Motor neuron (in vitro differentiated cells): ENCODE data around the gene TPST2. TPM values are rescaled to one million over a fixed set of nuclear protein-coding genes. Genes with fewer than 3 reads are reported as not detected.
A peak's percentile ranks its signal among the peaks of the same experiment; 100 is the strongest.

ENCODE experiments used
- ATAC-seq, 8 experiments: fragments of 200-7000 bp; cut with Tn5 transposase; replicated peaks in 6 of 8; 2 replicates each; pipeline ENCODE4 v1.8.0; 2021; ENCODE audit warnings: mild to moderate bottlenecking in 8 of 8, moderate library complexity in 8 of 8
- H3K27ac ChIP-seq, 2 donors: fragments of 250-450 bp; sonication (Bioruptor Pico); 2 replicates each; pipeline ENCODE4 v1.9.0; 2021; ENCODE audit warnings: antibody characterized with exemption in 2 of 2, mild to moderate bottlenecking in 2 of 2, moderate library complexity in 1 of 2
- H3K4me1 ChIP-seq, 2 donors: fragments of 250-450 bp; sonication (Bioruptor Pico); replicated peaks in 1 of 2; 2 replicates each; pipeline ENCODE4 v1.6.1; 2021; ENCODE audit warnings: antibody characterized with exemption in 2 of 2, mild to moderate bottlenecking in 2 of 2, moderate library complexity in 1 of 2
- H3K4me3 ChIP-seq, 5 donors: fragments of 250-450 bp; sonication (Bioruptor Pico); 2 replicates each; pipeline ENCODE4 v1.9.0; 2021; ENCODE audit warnings: antibody characterized with exemption in 5 of 5, mild to moderate bottlenecking in 5 of 5, moderate library complexity in 4 of 5
- WGBS, 10 experiments: fragments of 450-650 bp; shearing (Covaris generic); methylation state at CpG; one replicate each; pipeline ENCODE4 v1.0.0; 2022; 5-methylcytosine and 5-hydroxymethylcytosine counted together
- in situ Hi-C, 9 experiments: fragments of 400-800 bp; cut with MboI; loops; one replicate each; pipeline ENCODE4 v1.15.0; 2021; ENCODE audit warnings: low sequenced_read_pairs in 9 of 9, low pct_unique_long_range_greater_than_20kb in 2 of 9; ENCODE audit not compliant: unreplicated experiment in 9 of 9
- total RNA-seq, 8 experiments: library from RNA; unstranded; fragments of 300-600 nt; gene quantifications; 2 replicates each; pipeline versions ENCODE4 v1.2.3 to v1.2.4, GENCODE V29; 2022

Gene TPST2
- total RNA-seq, 8 experiments from 2014 or later, result 7.9 to 24.1 (median 9.5) TPM

DNA sequence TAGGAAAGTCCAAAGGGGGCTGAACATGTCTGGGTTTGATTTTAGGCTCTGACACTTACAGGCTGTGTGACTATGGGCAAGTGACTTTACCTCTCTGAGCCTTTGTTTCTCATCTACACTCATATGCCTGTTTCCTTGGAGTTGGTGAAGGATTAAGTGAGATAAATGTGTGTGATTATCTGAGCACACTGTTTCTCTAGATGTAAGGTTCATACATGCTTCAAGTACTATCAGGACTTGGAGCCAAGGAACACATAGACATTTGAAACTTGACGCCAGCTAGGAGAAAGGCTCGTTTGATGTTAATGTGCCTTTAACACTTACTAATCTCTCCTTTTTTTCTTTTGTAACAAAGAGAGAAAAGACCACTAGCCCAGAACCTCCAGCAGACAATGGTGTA is 18.2 kb upstream of the TPST2 start:
- in situ Hi-C loops, result loop anchor here in 1 of 9 experiments (25.0 kb wide), 1 partner anchor 221 kb away; no protein-coding TSS in a partner anchor
- WGBS, 10 experiments, result 0 to 57% (median 31%) methylated on average over 2 of the region's 2 CpGs; no CpG with 5 or more reads in 3 of the 10 experiments
- no peak for ATAC-seq
- H3K4me3 ChIP-seq, result no peak overlapping the region
- no peaks in the 10 kb centered on the region for H3K4me1 ChIP-seq
- H3K27ac ChIP-seq, result no peak overlapping the region

DNA sequence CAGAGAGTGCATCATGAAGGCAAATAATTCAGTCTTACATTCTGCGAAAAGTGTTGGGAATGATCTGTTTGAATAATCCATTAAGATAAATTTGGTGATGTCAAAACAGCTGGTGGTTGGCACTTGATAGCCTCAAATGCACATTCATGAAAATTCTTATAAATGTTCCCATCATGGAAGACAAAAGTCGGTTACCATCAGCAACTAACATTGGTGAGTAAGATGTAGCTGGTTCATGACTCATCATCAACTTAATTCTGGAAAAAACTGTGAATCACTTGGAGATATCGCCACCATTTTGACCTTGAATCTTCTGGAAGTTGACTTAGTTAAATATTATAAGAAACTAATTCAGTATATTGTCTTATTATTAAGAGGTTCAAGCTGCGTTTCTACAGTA is 16.7 kb upstream of the TPST2 start:
- Histone ChIP-seq H3K4me1 (no peaks in the 10 kb centered on the region), H3K27ac (no peak overlapping the region), H3K4me3 (no peak overlapping the region)
- no peak for ATAC-seq
- in situ Hi-C loops, result loop anchor here in 1 of 9 experiments (25.0 kb wide), 1 partner anchor 219 kb away; no protein-coding TSS in a partner anchor
- 21 to 100% (median 83%) methylated on average over 1 to 4 of the region's 4 CpGs for WGBS, 10 experiments

DNA sequence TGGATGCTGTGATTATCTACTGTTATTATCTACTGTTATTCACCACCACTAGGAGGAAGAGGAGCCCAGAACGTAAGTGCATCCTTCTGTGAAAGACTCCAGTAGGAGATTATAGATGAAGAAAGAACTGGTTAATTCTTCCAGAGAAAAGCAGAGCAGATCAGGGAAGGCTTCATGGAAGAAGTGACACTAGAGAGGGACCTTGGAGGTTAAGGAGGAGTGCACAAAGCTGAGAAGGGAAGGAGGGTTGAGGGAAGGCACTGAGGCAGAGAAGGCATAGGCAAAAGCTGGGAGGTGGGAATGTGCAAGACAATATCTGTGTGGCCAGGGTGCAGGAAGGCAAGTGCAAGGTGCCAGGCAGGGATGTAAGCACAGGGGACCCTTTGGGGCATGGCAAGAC is 14.4 kb upstream of the TPST2 start:
- Histone ChIP-seq H3K4me1 (no peaks in the 10 kb centered on the region), H3K27ac (no peak overlapping the region), H3K4me3 (no peak overlapping the region)
- in situ Hi-C loops, result loop anchor here in 1 of 9 experiments (25.0 kb wide), 1 partner anchor 217 kb away; no protein-coding TSS in a partner anchor
- no peak for ATAC-seq
- 57 to 100% (median 83%) methylated on average over 1 of the region's 1 CpG; no CpG with 5 or more reads in 2 of the 10 experiments for WGBS, 10 experiments

DNA sequence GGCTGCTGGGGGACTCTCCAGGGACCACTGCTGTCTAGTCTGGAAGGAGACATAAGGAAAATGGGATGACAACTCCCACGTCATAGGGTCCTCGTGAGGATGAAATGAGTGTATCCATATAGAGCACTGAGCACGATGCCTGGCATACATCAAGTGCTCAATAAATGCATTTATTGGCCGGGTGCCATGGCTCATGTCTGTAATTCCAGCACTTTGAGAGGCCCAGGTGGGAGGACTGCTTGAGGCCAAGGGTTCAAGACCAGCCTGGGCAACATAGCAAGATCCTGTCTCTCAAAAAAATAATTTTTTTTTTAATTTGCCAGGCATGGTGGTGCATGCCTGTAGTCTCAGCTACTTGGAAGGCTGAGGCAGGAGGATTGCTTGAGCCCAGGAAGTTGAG is 12.2 kb upstream of the TPST2 start:
- 40 to 100% (median 74%) methylated on average over 1 to 4 of the region's 4 CpGs; no CpG with 5 or more reads in 6 of the 10 experiments for WGBS, 10 experiments
- no peak overlapping the region for H3K27ac ChIP-seq
- ATAC-seq, result no peak
- in situ Hi-C loops, result loop anchor here in 1 of 9 experiments (25.0 kb wide), 1 partner anchor 215 kb away; no protein-coding TSS in a partner anchor
- no peak overlapping the region for H3K4me3 ChIP-seq
- H3K4me1 ChIP-seq, result peaks cover 0 to 3% of the 10 kb centered on the region in 2 donors

DNA sequence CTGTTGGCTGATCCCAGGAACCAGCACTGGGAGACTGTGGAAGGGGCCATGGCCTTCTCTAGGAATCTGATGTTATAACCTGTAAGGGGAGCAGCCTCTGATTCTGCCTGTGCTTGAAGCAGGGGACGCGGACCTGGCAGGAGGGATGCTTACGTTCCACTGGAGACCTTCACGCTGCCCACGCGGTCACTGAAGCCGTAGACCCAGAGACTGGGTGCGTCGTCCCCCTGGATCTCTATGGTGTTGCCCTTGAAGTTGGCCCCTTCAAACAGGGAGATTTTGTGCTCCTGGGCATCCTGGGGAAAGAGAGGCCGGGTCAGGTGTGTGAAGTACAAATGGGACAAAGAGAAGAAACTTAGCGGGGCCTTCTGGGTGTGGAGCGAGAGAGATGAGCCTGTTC is 11.8 kb upstream of the TPST2 start:
- no peak for ATAC-seq
- no peak overlapping the region for H3K4me3 ChIP-seq
- 0 to 96% methylated on average over 1 to 7 of the region's 12 CpGs; no CpG with 5 or more reads in 8 of the 10 experiments for WGBS, 10 experiments
- H3K27ac ChIP-seq, result no peak overlapping the region
- peaks cover 0 to 3% of the 10 kb centered on the region in 2 donors for H3K4me1 ChIP-seq
- in situ Hi-C loops, result loop anchor here in 1 of 9 experiments (25.0 kb wide), 1 partner anchor 214 kb away; no protein-coding TSS in a partner anchor

DNA sequence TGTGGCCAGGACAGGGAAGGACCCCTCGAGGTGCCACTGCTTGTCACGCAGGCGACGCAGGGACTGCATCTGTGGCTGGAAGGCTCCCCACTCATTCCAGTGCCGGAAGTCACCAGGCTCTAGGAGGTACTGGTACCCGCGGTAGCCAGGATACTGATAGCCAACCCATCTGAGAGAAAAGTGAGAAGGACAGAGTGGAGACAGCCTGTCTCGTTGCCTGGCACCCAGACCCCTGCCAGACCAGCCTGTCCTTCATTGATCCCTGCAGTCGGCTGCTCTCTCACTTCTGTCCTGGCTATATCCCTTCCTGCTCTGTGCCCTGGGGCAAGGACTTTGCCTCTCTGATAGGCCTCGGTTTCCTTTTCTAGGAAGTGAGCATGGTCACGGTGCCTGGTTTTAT is 9.6 kb upstream of the TPST2 start:
- WGBS, 10 experiments, result 57 to 100% (median 84%) methylated on average over 1 to 5 of the region's 11 CpGs; no CpG with 5 or more reads in 4 of the 10 experiments
- peak in 1 of 8 experiments; percentile 83 for ATAC-seq
- in situ Hi-C loops, result no loop called here

DNA sequence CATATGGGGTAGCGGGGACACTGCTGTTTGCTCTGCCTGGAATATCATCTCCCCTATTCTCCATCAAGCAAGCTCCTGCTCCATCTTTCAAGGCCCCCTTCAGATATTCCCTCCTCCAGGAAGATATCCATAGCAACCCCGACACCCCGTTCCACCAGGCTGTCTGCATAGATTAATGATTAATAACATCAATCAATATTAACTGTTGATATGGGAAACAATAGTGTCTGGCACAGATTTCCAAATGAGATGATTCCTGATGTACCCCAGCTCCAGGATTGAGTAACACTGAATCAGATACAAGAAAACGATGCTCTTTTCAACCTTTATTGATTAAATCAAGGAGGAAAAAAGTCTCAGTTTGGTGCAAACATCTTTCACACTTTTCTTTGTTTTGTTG is 7.5 kb upstream of the TPST2 start:
- in situ Hi-C loops, result no loop called here
- H3K27ac ChIP-seq, result no peak overlapping the region
- H3K4me1 ChIP-seq, result peaks cover 0 to 3% of the 10 kb centered on the region in 2 donors
- 23 to 100% (median 57%) methylated on average over 1 to 4 of the region's 4 CpGs; no CpG with 5 or more reads in 2 of the 10 experiments for WGBS, 10 experiments
- ATAC-seq, result no peak
- H3K4me3 ChIP-seq, result no peak overlapping the region

More for the DNA sequence above, 9.6 kb upstream of the TPST2 start:
- no peak overlapping the region for H3K27ac ChIP-seq
- H3K4me1 ChIP-seq, result peaks cover 0 to 3% of the 10 kb centered on the region in 2 donors
- H3K4me3 ChIP-seq, result no peak overlapping the region

DNA sequence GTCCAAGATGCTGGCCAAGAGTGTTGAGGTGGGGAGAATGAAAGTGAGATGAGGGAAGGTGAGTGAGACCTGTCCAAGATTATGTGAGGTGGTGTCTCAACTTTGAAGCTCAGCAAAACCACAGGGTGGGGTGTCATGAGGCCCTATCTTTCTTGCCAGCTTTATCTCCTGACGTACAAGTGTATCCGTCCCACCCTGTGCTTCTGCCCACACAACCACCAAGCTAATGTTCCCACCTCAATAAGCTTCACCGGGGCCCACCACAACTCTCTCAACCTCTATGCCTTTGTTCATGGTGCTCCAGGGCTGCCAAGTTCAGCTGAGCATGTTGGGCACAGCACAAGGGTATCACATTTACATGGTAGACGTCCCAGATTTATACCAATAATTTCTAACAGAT is 7.1 kb upstream of the TPST2 start:
- Histone ChIP-seq H3K27ac (no peak overlapping the region), H3K4me1 (peaks cover 0 to 3% of the 10 kb centered on the region in 2 donors), H3K4me3 (no peak overlapping the region)
- no peak for ATAC-seq
- 0 to 83% (median 79%) methylated on average over 1 to 4 of the region's 4 CpGs; no CpG with 5 or more reads in 4 of the 10 experiments for WGBS, 10 experiments
- in situ Hi-C loops, result no loop called here

DNA sequence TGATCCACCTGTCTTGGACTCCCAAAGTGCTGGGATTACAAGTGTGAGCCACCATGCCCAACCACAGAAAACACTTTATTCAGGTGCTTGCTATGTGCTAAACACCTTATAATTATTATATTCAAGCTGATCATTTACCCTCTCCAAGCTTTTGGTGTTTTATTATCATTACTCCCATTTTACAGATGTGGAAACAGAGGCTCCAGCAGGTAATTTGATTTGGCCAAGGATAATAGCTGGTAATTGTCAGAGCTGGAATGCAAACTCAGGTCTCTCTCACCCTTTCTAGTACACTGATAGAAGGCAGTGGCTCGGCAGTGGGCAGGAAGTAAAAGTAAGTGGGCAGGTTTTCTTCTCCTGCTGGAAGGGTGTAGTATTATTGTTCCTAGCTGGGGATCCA is 3.8 kb upstream of the TPST2 start:
- in situ Hi-C loops, result no loop called here
- ATAC-seq, result no peak
- WGBS, 10 experiments, result 0 to 80% (median 67%) methylated on average over 1 of the region's 1 CpG; no CpG with 5 or more reads in 5 of the 10 experiments
- Histone ChIP-seq H3K27ac (no peak overlapping the region), H3K4me3 (no peak overlapping the region), H3K4me1 (peaks cover 0 to 6% of the 10 kb centered on the region in 2 donors)

DNA sequence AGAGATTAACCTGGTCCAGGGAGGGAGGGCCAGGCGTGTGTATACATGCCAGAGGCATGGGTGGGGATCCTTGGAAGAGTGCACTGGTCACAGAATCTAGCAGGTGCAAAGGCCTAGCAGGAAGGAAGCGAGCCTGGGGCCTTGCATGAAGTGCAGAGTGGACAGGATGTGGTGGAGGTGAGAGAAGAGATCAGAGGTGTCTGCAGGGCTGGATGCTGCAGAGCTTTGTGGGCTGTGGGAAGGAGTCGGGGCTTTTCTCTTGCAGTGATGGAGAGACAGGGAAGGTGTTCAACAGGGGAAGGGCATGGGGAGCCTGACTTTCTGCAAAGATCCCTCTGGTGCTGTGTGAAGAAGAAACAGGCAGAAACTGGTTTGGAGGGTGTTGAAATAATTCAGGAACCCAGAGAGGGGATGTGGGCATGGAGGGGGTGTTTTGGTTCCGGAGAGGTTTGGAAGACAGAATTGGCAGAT is 2.5 kb upstream of the TPST2 start:
- WGBS, 10 experiments, result 20 to 100% (median 81%) methylated on average over 1 to 3 of the region's 4 CpGs; no CpG with 5 or more reads in 2 of the 10 experiments
- Histone ChIP-seq H3K4me3 (no peak overlapping the region), H3K27ac (no peak overlapping the region), H3K4me1 (peaks cover 0 to 5% of the 10 kb centered on the region in 2 donors)
- in situ Hi-C loops, result no loop called here
- no peak for ATAC-seq

DNA sequence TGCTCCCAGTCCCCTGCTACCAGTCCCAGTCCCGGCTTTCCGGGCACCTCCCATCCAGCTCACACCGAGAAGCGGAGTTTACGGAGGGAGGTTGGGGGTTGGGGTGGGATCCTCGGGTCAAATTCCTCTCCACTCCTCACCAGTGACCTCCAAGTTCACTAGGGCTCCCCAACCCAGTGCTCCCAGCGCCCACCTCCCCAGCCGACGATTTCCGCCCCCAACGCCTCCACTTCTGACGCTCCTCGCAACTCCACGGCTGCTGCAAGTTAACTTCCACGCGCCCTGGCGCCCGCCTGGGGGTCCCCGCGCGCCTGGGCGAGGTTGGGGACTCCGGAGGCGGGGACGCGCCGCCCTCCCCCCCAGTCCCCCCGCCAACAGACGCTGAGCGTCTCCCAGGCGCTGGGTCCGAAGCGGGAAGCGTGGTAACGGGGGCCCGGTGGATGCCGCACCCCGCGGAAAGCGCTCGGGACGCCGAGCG is 526 bp downstream of the TPST2 start:
- WGBS, 10 experiments, result 0% methylated on average over 1 to 7 of the region's 44 CpGs; no CpG with 5 or more reads in 8 of the 10 experiments
- no peak overlapping the region for H3K27ac ChIP-seq
- peaks cover 0 to 3% of the 10 kb centered on the region in 2 donors for H3K4me1 ChIP-seq
- peak in 3 of 8 experiments; percentile 9 to 20 (median 14) for ATAC-seq
- peak overlapping the region; percentile 82 to 100 (median 87) for H3K4me3 ChIP-seq
- in situ Hi-C loops, result no loop called here

DNA sequence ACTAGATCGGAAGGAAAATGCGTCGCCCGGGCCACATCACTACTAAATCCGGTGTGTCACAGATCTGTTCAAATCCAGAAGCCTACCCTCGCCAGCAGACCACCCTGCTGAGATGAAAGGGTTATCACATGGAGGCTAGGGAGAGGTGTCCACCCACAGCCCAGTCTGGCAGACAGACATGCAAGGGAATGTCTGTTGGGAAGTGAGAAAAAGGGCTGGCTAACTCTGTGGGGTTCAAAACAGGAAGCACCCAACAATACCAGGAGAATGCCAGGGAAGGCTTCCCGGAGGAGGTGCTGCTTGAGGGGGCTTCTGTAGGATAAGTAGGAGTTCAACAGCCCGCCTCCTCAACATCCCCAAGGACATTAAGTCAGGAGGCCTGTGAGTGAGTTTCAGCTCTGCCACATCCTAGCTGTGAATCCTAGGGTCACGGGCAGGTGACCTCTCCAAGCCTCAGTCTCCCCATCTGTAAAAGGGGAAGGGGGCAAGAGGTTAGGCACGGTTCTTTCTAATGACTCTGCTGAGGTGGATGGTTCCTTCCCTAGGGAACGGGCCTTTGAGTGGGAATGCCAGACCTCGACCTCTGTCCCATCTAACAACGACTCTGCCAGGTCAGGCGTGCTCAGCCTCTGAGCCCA is 1.1 kb downstream of the TPST2 start:
- no peak for ATAC-seq
- no peak overlapping the region for H3K27ac ChIP-seq
- peak overlapping the region; percentile 82 to 100 (median 87) for H3K4me3 ChIP-seq
- in situ Hi-C loops, result no loop called here
- 60 to 100% (median 88%) methylated on average over 1 to 7 of the region's 14 CpGs; no CpG with 5 or more reads in 1 of the 10 experiments for WGBS, 10 experiments
- peaks cover 0 to 3% of the 10 kb centered on the region in 2 donors for H3K4me1 ChIP-seq

DNA sequence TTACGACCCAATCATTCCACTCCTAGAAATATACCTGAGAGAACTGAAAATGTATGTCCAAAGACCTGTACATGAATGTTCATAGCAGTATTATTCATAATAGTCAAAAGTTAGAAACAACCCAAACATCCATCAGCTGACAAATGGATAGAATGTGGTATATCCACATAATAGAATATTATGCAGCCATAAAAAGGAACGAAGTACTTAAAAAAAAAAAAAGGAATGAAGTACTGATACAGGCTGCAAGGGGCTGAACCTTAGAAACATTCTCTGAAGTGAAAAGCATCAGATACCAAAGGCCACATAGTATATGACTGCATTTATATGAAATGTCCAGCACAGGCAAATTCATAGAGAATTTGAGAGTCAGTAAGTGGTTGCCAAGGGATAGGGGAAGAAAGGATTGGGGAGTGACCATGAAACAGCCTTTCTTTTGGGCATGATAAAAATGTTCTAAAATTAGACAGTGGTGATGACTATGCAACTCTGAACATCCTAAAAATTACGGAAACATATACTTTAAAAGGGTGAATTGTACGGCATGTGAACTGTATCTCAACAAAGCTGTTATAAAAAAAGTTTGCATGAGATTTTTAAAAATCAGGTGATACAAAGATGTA is 1.8 kb downstream of the TPST2 start:
- peaks cover 0 to 3% of the 10 kb centered on the region in 2 donors for H3K4me1 ChIP-seq
- in situ Hi-C loops, result no loop called here
- 93 to 100% (median 99%) methylated on average over 3 to 4 of the region's 4 CpGs for WGBS, 10 experiments
- no peak overlapping the region for H3K4me3 ChIP-seq
- ATAC-seq, result no peak
- H3K27ac ChIP-seq, result no peak overlapping the region
